DMS79 treated with DMSO at 0.1 percent for 48 hours (cell line): ENCODE results near the gene SMIM24.

ENCODE experiments used
- DNase-seq: peaks from one replicate; lab custom pipeline; 2025; lab: John Stamatoyannopoulos, UW

SMIM24 gene

GRCh38 chr19:3474010-3474409, 6.3 kb downstream of the SMIM24 start:
- no peak for DNase-seq

GRCh38 chr19:3471954-3472655, 8.2 kb downstream of the SMIM24 start:
- no peak for DNase-seq

GRCh38 chr19:3470500-3471128, 9.7 kb downstream of the SMIM24 start:
- DNase-seq, result no peak

GRCh38 chr19:3469638-3470499, 10.5 kb downstream of the SMIM24 start:
- no peak for DNase-seq

- DNase-seq, result no peak
Observed at GRCh38 chr19:3468211-3468610, 12.1 kb downstream of the SMIM24 start.

GRCh38 chr19:3467437-3468198, 12.7 kb downstream of the SMIM24 start:
- no peak for DNase-seq

GRCh38 chr19:3466635-3467034, 13.7 kb downstream of the SMIM24 start:
- DNase-seq, result no peak

GRCh38 chr19:3465552-3465951, 14.8 kb downstream of the SMIM24 start:
- DNase-seq, result no peak

- no peak for DNase-seq
Observed at GRCh38 chr19:3464587-3465235, 15.6 kb downstream of the SMIM24 start.

GRCh38 chr19:3463714-3464586, 16.4 kb downstream of the SMIM24 start:
- DNase-seq, result no peak

- no peak for DNase-seq
Observed at GRCh38 chr19:3462991-3463713, 17.2 kb downstream of the SMIM24 start.

GRCh38 chr19:3459965-3460582, 20.3 kb downstream of the SMIM24 start:
- no peak for DNase-seq

GRCh38 chr19:3459089-3459881, 21.0 kb downstream of the SMIM24 start:
- no peak for DNase-seq

GRCh38 chr19:3458229-3459088, 21.9 kb downstream of the SMIM24 start:
- DNase-seq, result no peak

GRCh38 chr19:3457528-3458228, 22.6 kb downstream of the SMIM24 start:
- no peak for DNase-seq

- no peak for DNase-seq
Observed at GRCh38 chr19:3456925-3457527, 23.3 kb downstream of the SMIM24 start.
